NB4 (cell line): ENCODE data around the gene SMKR1.
"Not testable (repeated sequence)": the region's sequence is repeated elsewhere in the genome, so short reads cannot be mapped to it uniquely, and the experiment has no call there.

Experiments
- DNase-seq: peaks from one replicate; pipeline ENCODE4 v3.0.0; 2010; ENCODE audit warnings: low read depth
- H3K4me3 ChIP-seq: one replicate; pipeline ENCODE4 v1.5.1; 2011; ENCODE audit warnings: mild to moderate bottlenecking, low read depth, low read length, moderate library complexity
- MYC ChIP-seq: IDR thresholded peaks from 2 replicates; pipeline ENCODE4 v1.6.1; 2011; ENCODE audit warnings: low read depth, low read length
- POLR2A ChIP-seq: IDR thresholded peaks from 2 replicates; pipeline ENCODE4 v1.6.1; 2011; ENCODE audit warnings: mild to moderate bottlenecking; ENCODE audit not compliant: insufficient read length; ENCODE audit errors: extremely low read depth
- TF ChIP-seq, protein P1 (sequence below): IDR thresholded peaks from 2 replicates; pipeline ENCODE4 v1.6.1; 2011; ENCODE audit warnings: low read depth, low read length
- TF ChIP-seq, protein P2 (sequence below): IDR thresholded peaks from one replicate; pipeline ENCODE4 v1.5.1; 2012; ENCODE audit warnings: low read depth, low read length

Gene SMKR1

DNA sequence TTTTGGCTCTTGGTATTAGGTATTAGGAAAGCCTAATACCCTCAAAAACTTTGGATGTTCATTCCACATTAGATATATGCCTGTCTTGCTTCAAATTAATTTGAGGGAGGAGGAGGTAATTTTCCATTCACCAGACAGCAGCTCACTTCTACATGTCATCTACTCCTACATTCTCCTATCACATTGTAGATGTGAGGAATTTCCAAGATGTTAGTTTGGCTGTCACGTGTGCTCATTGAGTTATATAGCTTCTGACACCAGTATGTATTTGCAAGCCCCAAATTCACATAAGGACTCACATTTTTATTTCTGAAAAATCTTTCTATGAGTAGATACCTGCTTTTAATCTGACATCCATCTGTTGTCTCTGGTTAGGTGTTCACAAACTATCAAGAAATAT lies 22.5 kb upstream of the SMKR1 start:
- DNase-seq: no peak
- TF ChIP-seq, protein P1, sequence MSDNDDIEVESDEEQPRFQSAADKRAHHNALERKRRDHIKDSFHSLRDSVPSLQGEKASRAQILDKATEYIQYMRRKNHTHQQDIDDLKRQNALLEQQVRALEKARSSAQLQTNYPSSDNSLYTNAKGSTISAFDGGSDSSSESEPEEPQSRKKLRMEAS: no peak
- TF ChIP-seq POLR2A (no peak), MYC (no peak)
- TF ChIP-seq, protein P2, sequence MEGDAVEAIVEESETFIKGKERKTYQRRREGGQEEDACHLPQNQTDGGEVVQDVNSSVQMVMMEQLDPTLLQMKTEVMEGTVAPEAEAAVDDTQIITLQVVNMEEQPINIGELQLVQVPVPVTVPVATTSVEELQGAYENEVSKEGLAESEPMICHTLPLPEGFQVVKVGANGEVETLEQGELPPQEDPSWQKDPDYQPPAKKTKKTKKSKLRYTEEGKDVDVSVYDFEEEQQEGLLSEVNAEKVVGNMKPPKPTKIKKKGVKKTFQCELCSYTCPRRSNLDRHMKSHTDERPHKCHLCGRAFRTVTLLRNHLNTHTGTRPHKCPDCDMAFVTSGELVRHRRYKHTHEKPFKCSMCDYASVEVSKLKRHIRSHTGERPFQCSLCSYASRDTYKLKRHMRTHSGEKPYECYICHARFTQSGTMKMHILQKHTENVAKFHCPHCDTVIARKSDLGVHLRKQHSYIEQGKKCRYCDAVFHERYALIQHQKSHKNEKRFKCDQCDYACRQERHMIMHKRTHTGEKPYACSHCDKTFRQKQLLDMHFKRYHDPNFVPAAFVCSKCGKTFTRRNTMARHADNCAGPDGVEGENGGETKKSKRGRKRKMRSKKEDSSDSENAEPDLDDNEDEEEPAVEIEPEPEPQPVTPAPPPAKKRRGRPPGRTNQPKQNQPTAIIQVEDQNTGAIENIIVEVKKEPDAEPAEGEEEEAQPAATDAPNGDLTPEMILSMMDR: no peak
- H3K4me3 ChIP-seq: no peak overlapping the region

DNA sequence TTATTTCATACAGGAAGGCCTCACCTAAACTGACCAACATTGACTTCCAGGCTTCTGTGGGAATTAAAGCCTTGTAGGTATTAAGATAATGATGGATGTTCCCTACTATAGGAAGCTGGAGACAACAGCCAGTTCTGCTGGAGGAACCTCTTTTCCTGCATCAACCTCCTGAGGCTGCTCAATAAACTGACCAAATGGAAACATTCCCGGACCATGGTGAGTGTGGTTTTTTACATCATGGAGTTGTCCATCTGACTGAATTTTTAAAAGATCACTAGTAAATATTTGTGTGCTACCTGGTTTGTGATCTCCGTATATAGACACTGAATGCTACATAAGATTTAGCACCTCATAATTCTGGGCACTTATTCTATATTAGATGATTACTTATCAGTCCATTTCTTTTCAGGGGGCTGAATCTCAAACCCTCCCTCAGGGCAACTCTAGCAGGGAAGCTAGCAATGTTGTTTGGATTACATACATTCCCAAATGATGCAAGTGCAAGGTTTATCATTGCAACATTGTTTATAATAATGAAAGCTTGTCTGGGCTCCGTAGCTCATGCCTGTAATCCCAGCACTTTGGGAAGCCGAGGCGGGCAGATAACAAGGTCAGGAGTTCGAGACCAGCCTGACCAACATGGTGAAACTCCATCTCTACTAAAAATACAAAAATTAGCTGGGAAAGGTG lies 21.5 kb upstream of the SMKR1 start:
- no peak for TF ChIP-seq POLR2A
- no peak for DNase-seq
- no peak overlapping the region for H3K4me3 ChIP-seq

DNA sequence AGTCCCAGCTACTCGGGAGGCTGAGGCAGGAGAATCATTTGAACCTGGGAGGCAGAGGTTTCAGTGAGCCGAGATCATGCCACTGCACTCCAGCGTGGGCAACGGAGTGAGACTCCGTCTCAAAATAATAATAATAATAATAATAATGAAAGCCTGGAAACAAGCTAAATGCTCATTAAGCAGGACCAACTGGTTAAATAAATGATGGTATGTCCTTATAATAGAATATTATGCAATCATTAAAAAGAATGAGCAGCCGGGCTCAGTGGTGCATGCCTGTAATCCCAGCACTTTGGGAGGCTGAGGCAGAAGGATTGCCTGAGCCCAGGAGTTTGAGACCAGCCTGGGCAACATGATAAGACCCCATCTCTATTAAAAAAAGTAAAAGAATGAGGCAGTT lies 21.0 kb upstream of the SMKR1 start:
- DNase-seq, H3K4me3 ChIP-seq: not testable (repeated sequence)

DNA sequence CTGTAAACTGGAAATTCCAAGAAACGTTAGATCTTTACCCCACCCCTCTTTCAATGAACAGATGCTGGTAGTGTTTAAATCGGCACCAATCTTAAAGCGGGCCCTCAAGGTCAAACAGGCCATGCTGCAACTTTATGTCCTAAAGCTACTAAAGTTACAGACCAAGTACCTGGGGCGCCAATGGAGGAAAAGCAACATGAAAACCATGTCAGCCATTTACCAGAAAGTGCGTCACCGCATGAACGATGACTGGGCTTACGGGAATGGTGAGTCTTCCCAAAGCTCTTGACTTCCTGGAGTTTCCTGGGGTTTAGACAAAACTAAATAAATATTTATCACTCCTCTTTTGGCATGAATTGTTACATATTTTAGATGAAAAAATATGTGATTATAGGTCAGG lies 19.6 kb upstream of the SMKR1 start:
- no peak overlapping the region for H3K4me3 ChIP-seq
- no peak for DNase-seq
- TF ChIP-seq MYC (no peak), POLR2A (no peak)
- TF ChIP-seq, protein P1: no peak
- TF ChIP-seq, protein P2: no peak

DNA sequence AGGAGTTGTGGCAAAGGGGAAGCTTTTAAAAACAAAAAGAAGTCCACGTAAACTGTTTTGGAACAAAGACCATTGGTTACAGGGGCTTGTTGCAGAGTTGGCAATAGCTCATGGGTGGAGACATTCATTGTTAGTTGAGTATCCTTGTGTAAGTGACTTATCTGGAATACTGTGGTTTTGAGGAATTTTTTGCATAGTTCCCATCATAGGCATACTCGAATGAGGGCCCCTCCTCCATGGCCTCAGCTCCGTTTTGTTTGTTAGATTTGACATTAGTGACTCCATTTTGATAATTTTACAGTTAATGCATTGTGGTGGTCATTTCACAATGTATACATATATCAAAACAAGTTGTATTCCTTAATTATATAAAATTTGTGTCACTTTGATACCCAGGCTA lies 12.8 kb upstream of the SMKR1 start:
- no peak overlapping the region for H3K4me3 ChIP-seq
- no peak for DNase-seq
- TF ChIP-seq POLR2A (no peak), MYC (no peak)
- TF ChIP-seq, protein P1: no peak
- TF ChIP-seq, protein P2: no peak

DNA sequence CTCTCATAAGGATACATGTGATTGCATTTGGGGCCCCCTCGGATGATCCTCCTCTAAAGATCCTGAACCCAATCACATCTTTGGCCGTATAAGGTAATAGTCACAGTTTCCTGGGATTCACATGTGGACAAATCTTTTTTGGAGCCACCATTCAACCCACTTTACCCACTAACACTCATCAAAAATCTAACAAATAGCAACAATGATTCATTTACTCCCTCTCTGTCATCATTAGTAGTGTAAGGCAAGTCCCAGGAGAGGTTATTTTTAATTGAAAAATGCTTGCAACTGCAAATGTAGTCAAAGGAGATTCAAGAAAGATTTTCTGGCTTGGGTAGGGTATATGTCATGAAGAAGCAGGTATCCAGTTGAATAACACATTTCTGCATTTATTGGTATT lies 9.9 kb upstream of the SMKR1 start:
- no peak overlapping the region for H3K4me3 ChIP-seq
- TF ChIP-seq, protein P1: no peak
- no peak for DNase-seq

DNA sequence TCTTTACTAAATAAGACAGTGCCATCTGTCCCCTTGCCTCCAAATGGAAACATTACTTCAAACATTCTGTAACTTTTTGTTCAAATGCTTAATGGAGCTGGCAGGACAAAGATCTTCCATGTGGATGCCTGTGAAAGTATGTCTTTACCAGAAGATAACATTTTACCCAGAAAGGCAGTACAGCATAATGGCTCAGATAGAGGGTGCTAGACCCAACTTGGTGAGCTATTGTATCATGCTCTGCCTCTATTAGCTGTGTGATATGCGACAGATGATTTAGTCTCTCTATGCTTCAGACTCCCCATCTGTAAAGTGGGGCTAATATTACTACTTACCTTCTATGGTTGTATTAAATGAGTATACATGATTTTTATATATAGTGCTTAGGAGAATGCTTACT lies 8.8 kb upstream of the SMKR1 start:
- H3K4me3 ChIP-seq: no peak overlapping the region
- TF ChIP-seq POLR2A: no peak
- TF ChIP-seq, protein P2: no peak
- no peak for TF ChIP-seq MYC
- TF ChIP-seq, protein P1: no peak
- DNase-seq: no peak
